Mesenchymal stem cell (in vitro differentiated cells and primary cell): ENCODE measurements around the gene PRKCQ.
A peak's percentile ranks its signal among the peaks of the same experiment; 100 is the strongest.
"Not testable (repeated sequence)": the region's sequence is repeated elsewhere in the genome, so short reads cannot be mapped to it uniquely, and the experiment has no call there.

ENCODE experiments used
- DNase-seq: peaks from one replicate; pipeline ENCODE4 v3.0.0-alpha.2; 2013
- H2AFZ ChIP-seq: one replicate; pipeline ENCODE4 v1.6.1; 2013; ENCODE audit warnings: low read depth, mild to moderate bottlenecking, control low read depth, inconsistent platforms, low read length, moderate library complexity
- H2AK5ac ChIP-seq: 2 replicates; pipeline ENCODE4 v1.6.1; 2013; ENCODE audit warnings: low read length, moderate library complexity, mild to moderate bottlenecking, inconsistent platforms; ENCODE audit not compliant: severe bottlenecking
- H2BK120ac ChIP-seq: one replicate; pipeline ENCODE4 v1.6.1; 2013; ENCODE audit warnings: low read depth, mild to moderate bottlenecking, inconsistent platforms, low read length, moderate library complexity
- H2BK12ac ChIP-seq, 2 experiments: one replicate each; pipeline ENCODE4 v1.6.1; 2013; ENCODE audit warnings: inconsistent platforms in 2 of 2, low read length in 2 of 2, mild to moderate bottlenecking in 2 of 2, moderate library complexity in 2 of 2, control low read depth in 1 of 2
- H2BK15ac ChIP-seq: one replicate; pipeline ENCODE4 v1.6.1; 2013; ENCODE audit warnings: mild to moderate bottlenecking, low read depth, inconsistent platforms; ENCODE audit not compliant: poor library complexity, severe bottlenecking
- H2BK5ac ChIP-seq: 2 replicates; pipeline ENCODE4 v1.6.1; 2013; ENCODE audit warnings: low read depth, mild to moderate bottlenecking, low read length, control low read depth, inconsistent platforms; ENCODE audit not compliant: poor library complexity, severe bottlenecking
- H3K14ac ChIP-seq, 2 experiments: one replicate each; pipeline ENCODE4 v1.6.1; 2013; ENCODE audit warnings: inconsistent platforms in 2 of 2, low read length in 2 of 2, control low read depth in 1 of 2, mild to moderate bottlenecking in 1 of 2, moderate library complexity in 1 of 2
- H3K18ac ChIP-seq, 2 experiments: one replicate each; pipeline ENCODE4 v1.6.1; 2013; ENCODE audit warnings: inconsistent platforms in 2 of 2, low read length in 2 of 2, control low read depth in 1 of 2, low read depth in 1 of 2, mild to moderate bottlenecking in 1 of 2
- H3K23ac ChIP-seq, 2 experiments: one replicate each; pipeline ENCODE4 v1.6.1; 2013; ENCODE audit warnings: inconsistent platforms in 2 of 2, low read length in 2 of 2, mild to moderate bottlenecking in 2 of 2, moderate library complexity in 2 of 2, control low read depth in 1 of 2
- H3K27ac ChIP-seq: 2 replicates; pipeline ENCODE4 v1.5.1; 2013; ENCODE audit warnings: mild to moderate bottlenecking, moderate library complexity, low read length, control low read depth, inconsistent platforms; ENCODE audit not compliant: poor library complexity, severe bottlenecking
- H3K27me3 ChIP-seq, 2 experiments: 2 replicates each; pipeline versions ENCODE4 v1.6.1 to v1.7.0; 2013; ENCODE audit warnings: low read length in 2 of 2, mild to moderate bottlenecking in 2 of 2, moderate library complexity in 2 of 2, control low read depth in 1 of 2, inconsistent platforms in 1 of 2; ENCODE audit not compliant: control insufficient read depth in 1 of 2, insufficient read depth in 1 of 2
- H3K36me3 ChIP-seq, 2 experiments: 2 replicates each; pipeline versions ENCODE4 v1.6.1 to v1.7.0; 2013; ENCODE audit warnings: low read length in 2 of 2, control low read depth in 1 of 2, inconsistent platforms in 1 of 2, low read depth in 1 of 2, mild to moderate bottlenecking in 1 of 2; ENCODE audit not compliant: insufficient read depth in 2 of 2, control insufficient read depth in 1 of 2
- H3K4ac ChIP-seq, 2 experiments: one replicate each; pipeline ENCODE4 v1.6.1; 2013; ENCODE audit warnings: inconsistent platforms in 2 of 2, low read length in 2 of 2, mild to moderate bottlenecking in 2 of 2, moderate library complexity in 2 of 2, control low read depth in 1 of 2, low read depth in 1 of 2
- H3K4me1 ChIP-seq: 2 replicates; pipeline ENCODE4 v1.6.1; 2013; ENCODE audit warnings: low read depth, low read length, control low read depth; ENCODE audit not compliant: control insufficient read depth, insufficient read depth
- H3K4me2 ChIP-seq: 2 replicates; pipeline ENCODE4 v1.6.1; 2013; ENCODE audit warnings: low read length, mild to moderate bottlenecking, inconsistent platforms; ENCODE audit not compliant: poor library complexity, severe bottlenecking
- H3K4me3 ChIP-seq, 2 experiments: 2 replicates each; pipeline versions ENCODE4 v1.5.1 to v1.7.0; 2013; ENCODE audit warnings: low read length in 2 of 2, mild to moderate bottlenecking in 2 of 2, control low read depth in 1 of 2, low read depth in 1 of 2; ENCODE audit not compliant: insufficient read depth in 1 of 2
- H3K79me1 ChIP-seq: replicated peaks from 2 replicates; pipeline ENCODE4 v1.6.1; 2013; ENCODE audit warnings: mild to moderate bottlenecking, control low read depth, low read length, inconsistent platforms; ENCODE audit not compliant: poor library complexity, severe bottlenecking
- H3K9ac ChIP-seq: 2 replicates; pipeline ENCODE4 v1.7.0; 2013; ENCODE audit warnings: mild to moderate bottlenecking, low read length, moderate library complexity
- H3K9me3 ChIP-seq: 2 replicates; pipeline ENCODE4 v1.7.0; 2013; ENCODE audit warnings: mild to moderate bottlenecking, low read length; ENCODE audit not compliant: control insufficient read depth
- H4K8ac ChIP-seq: one replicate; pipeline ENCODE4 v1.6.1; 2013; ENCODE audit warnings: inconsistent platforms, mild to moderate bottlenecking, low read length, moderate library complexity
- H4K91ac ChIP-seq: one replicate; pipeline ENCODE4 v1.6.1; 2013; ENCODE audit warnings: mild to moderate bottlenecking, low read length, inconsistent platforms
- WGBS: methylation state at CpG from one replicate; pipeline ENCODE4 v1.1.7; 2013; ENCODE audit warnings: mixed read lengths; 5-methylcytosine and 5-hydroxymethylcytosine counted together

PRKCQ gene

DNA sequence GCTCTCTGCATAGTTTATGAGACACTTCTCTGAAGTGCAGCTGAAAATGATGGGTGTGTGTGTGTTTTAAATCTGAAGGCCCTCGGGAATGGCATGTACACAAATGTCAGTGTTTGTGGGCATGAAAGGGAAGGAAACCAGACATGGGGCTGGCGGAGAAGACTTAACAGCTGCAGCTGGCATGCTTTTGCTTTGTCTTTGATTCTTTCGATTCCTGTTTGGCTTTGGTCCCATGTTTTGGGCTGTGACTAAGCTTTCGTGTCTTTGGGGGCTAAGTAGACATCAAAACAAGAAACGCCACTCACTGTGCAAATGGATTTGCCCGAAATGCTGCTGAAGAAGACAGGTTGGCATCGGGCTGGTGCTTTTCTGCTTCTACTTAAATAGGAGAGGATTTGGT is 198.0 kb downstream of the PRKCQ start:
- peak overlapping the region in 1 of 2 experiments; percentile 33 for H3K4me3 ChIP-seq
- H4K91ac ChIP-seq: no peak overlapping the region
- H3K23ac ChIP-seq: no peak overlapping the region
- DNase-seq: peak; percentile 70
- peak overlapping the region in 1 of 2 experiments; percentile 21 for H2BK12ac ChIP-seq
- H2BK120ac ChIP-seq: no peak overlapping the region
- H3K14ac ChIP-seq: no peak overlapping the region
- no peak overlapping the region for H3K27ac ChIP-seq
- peaks cover 7% of the 10 kb centered on the region for H3K4me1 ChIP-seq
- peaks cover 0 to 4% of the 10 kb centered on the region in 2 experiments for H3K27me3 ChIP-seq
- H3K79me1 ChIP-seq: no peaks in the 10 kb centered on the region
- peaks cover 4% of the 10 kb centered on the region for H3K9me3 ChIP-seq
- H2AK5ac ChIP-seq: no peak overlapping the region
- no peak overlapping the region for H3K4ac ChIP-seq
- no peaks in the 10 kb centered on the region for H3K36me3 ChIP-seq
- H2BK15ac ChIP-seq: no peak overlapping the region
- H3K9ac ChIP-seq: no peak overlapping the region
- H3K18ac ChIP-seq: no peak overlapping the region
- no peak overlapping the region for H4K8ac ChIP-seq
- 51% methylated on average over 7 of the region's 7 CpGs for WGBS
- no peak overlapping the region for H2BK5ac ChIP-seq
- no peak overlapping the region for H3K4me2 ChIP-seq
- no peak overlapping the region for H2AFZ ChIP-seq

DNA sequence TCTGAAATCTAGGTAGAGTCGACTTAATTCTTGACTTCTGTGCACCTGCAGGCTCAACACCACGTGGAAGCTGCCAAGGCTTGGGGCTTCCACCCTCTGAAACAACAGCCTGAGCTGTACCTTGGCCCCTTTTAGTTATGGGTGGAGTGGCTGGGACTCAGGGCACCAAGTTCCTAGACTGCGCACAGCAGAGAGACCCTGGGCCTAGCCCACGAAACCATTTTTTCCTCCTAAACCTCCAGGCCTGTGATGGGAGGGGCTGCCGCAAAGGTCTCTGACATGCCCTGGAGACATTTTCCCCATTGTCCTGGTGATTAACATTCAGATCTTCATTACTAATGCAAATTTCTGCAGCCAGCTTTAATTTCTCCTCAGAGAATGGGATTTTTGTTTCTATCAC is 199.6 kb downstream of the PRKCQ start:
- not testable (repeated sequence) for H3K4ac ChIP-seq, H3K23ac ChIP-seq, H3K9ac ChIP-seq, H3K4me2 ChIP-seq, H3K9me3 ChIP-seq, H2BK12ac ChIP-seq, H2BK5ac ChIP-seq, H2AK5ac ChIP-seq, DNase-seq, H4K8ac ChIP-seq, H3K27ac ChIP-seq, H3K36me3 ChIP-seq, H3K79me1 ChIP-seq, H2BK120ac ChIP-seq, H4K91ac ChIP-seq, H2AFZ ChIP-seq, H3K18ac ChIP-seq, H3K4me3 ChIP-seq, H2BK15ac ChIP-seq, H3K4me1 ChIP-seq, H3K14ac ChIP-seq
- WGBS: 79% methylated on average over 5 of the region's 5 CpGs
- peaks cover 8 to 16% of the 10 kb centered on the region in 2 experiments for H3K27me3 ChIP-seq

DNA sequence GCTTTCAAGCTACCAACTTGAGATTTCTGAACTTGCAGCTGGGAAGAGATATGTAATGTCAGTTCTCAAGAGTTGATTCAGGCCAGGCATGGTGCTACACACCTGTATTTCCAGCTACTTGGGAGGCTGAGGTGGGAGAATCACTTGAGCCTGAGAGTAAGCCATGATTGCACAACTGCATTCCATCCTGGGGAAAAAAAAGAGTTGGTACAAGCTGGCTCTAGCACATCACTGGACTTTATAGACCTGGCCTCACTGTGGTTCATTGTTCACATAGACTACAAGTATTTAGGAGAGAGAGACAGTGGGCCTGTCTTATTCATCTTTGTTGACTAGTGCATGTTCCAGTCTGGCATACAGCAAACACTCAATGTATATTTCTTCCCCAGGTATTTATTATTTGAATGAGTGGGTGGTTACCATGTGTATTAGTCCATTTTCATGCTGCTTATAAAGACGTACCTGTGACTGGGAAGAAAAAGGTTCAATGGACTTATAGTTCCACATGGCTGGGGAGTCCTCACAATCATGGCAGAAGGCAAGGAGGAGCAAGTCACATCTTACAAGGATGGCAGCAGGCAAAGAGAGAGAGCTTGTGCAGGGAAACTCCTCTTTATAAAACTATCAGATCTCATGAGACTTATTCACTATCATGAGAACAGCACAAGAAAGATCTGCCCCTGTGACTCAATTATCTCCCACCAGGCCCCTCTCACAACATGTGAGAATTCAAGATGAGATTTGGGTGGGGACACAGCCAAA is 200.9 kb downstream of the PRKCQ start:
- Histone ChIP-seq H2BK12ac (no peak overlapping the region), H4K91ac (no peak overlapping the region), H3K4ac (no peak overlapping the region), H3K36me3 (no peaks in the 10 kb centered on the region), H3K79me1 (no peaks in the 10 kb centered on the region), H3K4me3 (no peak overlapping the region), H2BK15ac (peak overlapping the region; percentile 12), H2AFZ (no peak overlapping the region), H2BK120ac (no peak overlapping the region), H2BK5ac (no peak overlapping the region), H3K18ac (no peak overlapping the region), H3K9ac (no peak overlapping the region), H3K9me3 (peaks cover 4% of the 10 kb centered on the region), H4K8ac (no peak overlapping the region), H3K14ac (no peak overlapping the region), H3K4me2 (no peak overlapping the region), H2AK5ac (no peak overlapping the region), H3K27me3 (peaks cover 8 to 16% of the 10 kb centered on the region in 2 experiments), H3K23ac (no peak overlapping the region), H3K4me1 (peaks cover 5% of the 10 kb centered on the region), H3K27ac (no peak overlapping the region)
- DNase-seq: no peak
- 72% methylated on average over 1 of the region's 1 CpG for WGBS
